Kidney (tissue), 14 donors: Measurements from ENCODE around the gene COPS4. TPM values are rescaled to one million over a fixed set of nuclear protein-coding genes. Genes with fewer than 3 reads are reported as not detected.
"Not testable (repeated sequence)": the region's sequence is repeated elsewhere in the genome, so short reads cannot be mapped to it uniquely, and the experiment has no call there.

ENCODE experiments used
- DNase-seq, 5 donors: peaks; one replicate each; pipeline ENCODE4 v3.0.0-alpha.2; 2013 to 2020
- FAIRE-seq: peaks from 2 replicates; lab custom pipeline; 2012; peaks lifted over from hg19 to GRCh38; lab: Jason Lieb, UNC
- H3K27ac ChIP-seq, 2 donors: one replicate each; pipeline ENCODE4 v1.7.0; 2013; ENCODE audit warnings: low read depth in 2 of 2, low read length in 2 of 2, inconsistent platforms in 1 of 2
- H3K27me3 ChIP-seq: one replicate; pipeline ENCODE4 v1.7.1; 2013; ENCODE audit warnings: low read length, inconsistent platforms; ENCODE audit not compliant: control insufficient read depth, insufficient read depth
- H3K36me3 ChIP-seq, 3 donors: one replicate each; pipeline versions ENCODE4 v1.7.0 to v1.7.1; 2013; ENCODE audit warnings: low read length in 3 of 3, control low read depth in 1 of 3, inconsistent platforms in 1 of 3; ENCODE audit not compliant: insufficient read depth in 3 of 3, control insufficient read depth in 2 of 3
- H3K4me1 ChIP-seq, 3 donors: one replicate each; pipeline versions ENCODE4 v1.7.0 to v1.7.1; 2013; ENCODE audit warnings: low read length in 3 of 3, inconsistent platforms in 1 of 3, low read depth in 1 of 3; ENCODE audit not compliant: control insufficient read depth in 2 of 3, insufficient read depth in 2 of 3
- H3K4me3 ChIP-seq, 3 donors: one replicate each; pipeline versions ENCODE4 v1.7.0 to v1.8.1; 2013; ENCODE audit warnings: low read length in 3 of 3, control low read depth in 1 of 3, inconsistent platforms in 1 of 3
- H3K9ac ChIP-seq, 3 donors: one replicate each; pipeline versions ENCODE4 v1.7.0 to v1.7.1; 2013; ENCODE audit warnings: low read length in 3 of 3, control low read depth in 1 of 3, inconsistent platforms in 1 of 3
- H3K9me3 ChIP-seq, 3 donors: one replicate each; pipeline versions ENCODE4 v1.7.0 to v1.7.1; 2013; ENCODE audit warnings: low read length in 3 of 3, control low read depth in 1 of 3, inconsistent platforms in 1 of 3; ENCODE audit not compliant: control insufficient read depth in 2 of 3, insufficient read depth in 1 of 3
- CTCF ChIP-seq: IDR thresholded peaks from 3 replicates; pipeline ENCODE4 v1.5.1; 2012; ENCODE audit warnings: mild to moderate bottlenecking, moderate library complexity, borderline replicate concordance; ENCODE audit not compliant: insufficient read depth; ENCODE audit errors: extremely low read depth
- intact Hi-C: fragments of 100-400 bp; cut with DNase I; formaldehyde crosslinking; loops from one replicate; pipeline ENCODE4 v1.11.1; 2022
- polyA plus RNA-seq: library from polyadenylated mRNA; stranded (reverse); fragments of 350-450 nt; fragmentation: Illumina TruSeq; extraction: RNeasy Lipid Tissue Mini Kit (QIAGEN cat#74804); gene quantifications from one replicate; pipeline ENCODE4 v1.2.3, GENCODE V29; 2014; ENCODE audit warnings: low read depth, low replicate concordance; ENCODE audit not compliant: insufficient read depth
- total RNA-seq: library from RNA; stranded (reverse); fragmentation: NEBNext Ultra II Directional; extraction: Animal tissue kit (Norgen Biotek cat#: 25700); gene quantifications from one replicate; pipeline ENCODE4 v1.2.1, GENCODE V29; 2021
- donor health status: control.
- donor health status: control.
- donor health status: control.
- donor health status: control.
- donor health status: control.
- donor health status: DM: yes; HTN: yes; CAD: no.
- donor health status: Normal renal cell carcinoma (clear cell type).

The COPS4 gene
- total and polyA plus RNA-seq, 2 donors from 2014 or later: 28.6 to 51.8 TPM

GRCh38 chr4:83040269-83040668 lies 5.3 kb downstream of the COPS4 start:
- FAIRE-seq (no peak), DNase-seq (no peak)
- no peak overlapping the region for H3K9ac ChIP-seq
- no peak overlapping the region for H3K27ac ChIP-seq
- no peaks in the 10 kb centered on the region for H3K27me3 ChIP-seq
- no peaks in the 10 kb centered on the region for H3K36me3 ChIP-seq
- intact Hi-C loops: no loop called here
- H3K9me3 ChIP-seq: no peaks in the 10 kb centered on the region
- H3K4me1 ChIP-seq: peaks cover 0 to 11% (median 9%) of the 10 kb centered on the region in 3 donors
- no peak for TF ChIP-seq CTCF
- no peak overlapping the region for H3K4me3 ChIP-seq

DNA sequence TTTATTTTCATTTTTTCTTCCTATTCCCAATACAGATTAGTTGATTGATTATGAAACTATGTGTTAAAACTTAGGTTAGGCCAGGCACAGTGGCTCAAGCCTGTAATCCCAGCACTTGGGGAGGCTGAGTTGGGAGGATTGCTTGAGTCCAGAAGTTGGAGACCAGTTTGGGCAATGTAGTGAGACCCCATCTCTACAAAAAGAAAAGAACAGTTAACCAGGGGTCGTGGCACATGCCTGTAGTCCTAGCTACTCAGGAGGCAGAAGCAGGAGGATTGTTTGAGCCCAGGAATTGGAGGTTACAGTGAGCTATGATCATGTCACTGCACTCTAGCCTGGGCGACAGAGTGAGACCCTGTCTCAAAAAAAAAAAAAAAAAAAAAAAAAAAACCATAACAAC lies 8.2 kb downstream of the COPS4 start:
- H3K27ac ChIP-seq, H3K27me3 ChIP-seq, intact Hi-C loops, DNase-seq, H3K9ac ChIP-seq, H3K36me3 ChIP-seq, H3K9me3 ChIP-seq, H3K4me3 ChIP-seq, FAIRE-seq, H3K4me1 ChIP-seq: not testable (repeated sequence)

DNA sequence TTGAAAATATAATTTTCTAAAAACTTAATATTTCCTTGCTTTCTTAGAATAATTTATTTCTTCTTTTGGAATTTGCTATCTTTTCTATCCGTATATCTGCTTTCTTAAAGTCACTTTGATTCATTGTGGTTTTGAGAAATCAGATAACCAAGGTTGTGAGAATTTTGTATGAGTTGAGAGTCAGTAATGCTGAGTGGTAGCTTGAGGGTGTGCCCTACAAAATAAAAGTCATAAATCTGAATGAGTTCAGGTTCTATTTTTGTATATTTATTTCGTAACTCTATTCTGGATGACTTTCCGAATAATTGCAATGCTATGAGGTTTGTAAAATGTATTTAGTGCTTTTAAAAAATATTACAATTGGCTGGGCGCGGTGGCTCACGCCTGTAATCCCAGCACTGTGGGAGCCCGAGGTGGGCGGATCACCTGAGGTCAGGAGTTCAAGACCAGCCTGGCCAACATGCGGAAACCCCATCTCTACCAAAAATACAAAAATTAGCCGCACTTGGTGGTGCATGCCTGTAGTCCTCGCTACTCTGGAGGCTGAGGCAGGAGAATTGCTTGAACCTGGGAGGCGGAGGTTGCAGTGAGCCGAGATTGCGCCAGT lies 8.9 kb downstream of the COPS4 start:
- no peaks in the 10 kb centered on the region for H3K27me3 ChIP-seq
- H3K27ac ChIP-seq: no peak overlapping the region
- H3K9me3 ChIP-seq: no peaks in the 10 kb centered on the region
- no peak for TF ChIP-seq CTCF
- intact Hi-C loops: no loop called here
- H3K4me1 ChIP-seq: no peaks in the 10 kb centered on the region
- no peak overlapping the region for H3K4me3 ChIP-seq
- DNase-seq (no peak), FAIRE-seq (no peak)
- no peaks in the 10 kb centered on the region for H3K36me3 ChIP-seq
- H3K9ac ChIP-seq: no peak overlapping the region

- intact Hi-C loops: no loop called here
Measured at GRCh38 chr4:83046693-83047473, 11.9 kb downstream of the COPS4 start.

GRCh38 chr4:83048781-83049180 lies 13.8 kb downstream of the COPS4 start:
- H3K9ac ChIP-seq, H3K4me3 ChIP-seq, DNase-seq, H3K27me3 ChIP-seq, H3K4me1 ChIP-seq, FAIRE-seq, H3K9me3 ChIP-seq, H3K27ac ChIP-seq, intact Hi-C loops: not testable (repeated sequence)
- peaks cover 3 to 19% (median 8%) of the 10 kb centered on the region in 3 donors for H3K36me3 ChIP-seq

More at GRCh38 chr4:83046693-83047473, 11.9 kb downstream of the COPS4 start:
- no peak for TF ChIP-seq CTCF
- no peaks in the 10 kb centered on the region for H3K27me3 ChIP-seq
- no peaks in the 10 kb centered on the region for H3K9me3 ChIP-seq
- FAIRE-seq: no peak
- H3K4me1 ChIP-seq: no peaks in the 10 kb centered on the region
- H3K36me3 ChIP-seq: peaks cover 2 to 14% (median 7%) of the 10 kb centered on the region in 3 donors
- no peak overlapping the region for H3K4me3 ChIP-seq
- no peak for DNase-seq
- H3K27ac ChIP-seq: no peak overlapping the region
- no peak overlapping the region for H3K9ac ChIP-seq
